Stimulated activated CD8-positive, alpha-beta memory T cell treated with anti-CD3 and anti-CD28 coated beads, Interleukin-7, amount 100 ng/mL, for 4 hours (primary cell): ENCODE results near the gene ATP1A3.
A peak's percentile ranks its signal among the peaks of the same experiment; 100 is the strongest.
"Not testable (repeated sequence)": the region's sequence is repeated elsewhere in the genome, so short reads cannot be mapped to it uniquely, and the experiment has no call there.

Source experiments
- DNase-seq, 2 donors: peaks; one replicate each; pipeline ENCODE4 v3.0.0-alpha.2; 2020; ENCODE audit warnings: low read depth in 2 of 2

ATP1A3 gene

GRCh38 chr19:41993612-41994483, at the start of gene ATP1A3:
Gene ATP1A3 (minus strand): TSS chr19:41994230. CDS start chr19:41994076, 154 bp downstream.
- DNase-seq: peak; percentile 29 to 71

DNA sequence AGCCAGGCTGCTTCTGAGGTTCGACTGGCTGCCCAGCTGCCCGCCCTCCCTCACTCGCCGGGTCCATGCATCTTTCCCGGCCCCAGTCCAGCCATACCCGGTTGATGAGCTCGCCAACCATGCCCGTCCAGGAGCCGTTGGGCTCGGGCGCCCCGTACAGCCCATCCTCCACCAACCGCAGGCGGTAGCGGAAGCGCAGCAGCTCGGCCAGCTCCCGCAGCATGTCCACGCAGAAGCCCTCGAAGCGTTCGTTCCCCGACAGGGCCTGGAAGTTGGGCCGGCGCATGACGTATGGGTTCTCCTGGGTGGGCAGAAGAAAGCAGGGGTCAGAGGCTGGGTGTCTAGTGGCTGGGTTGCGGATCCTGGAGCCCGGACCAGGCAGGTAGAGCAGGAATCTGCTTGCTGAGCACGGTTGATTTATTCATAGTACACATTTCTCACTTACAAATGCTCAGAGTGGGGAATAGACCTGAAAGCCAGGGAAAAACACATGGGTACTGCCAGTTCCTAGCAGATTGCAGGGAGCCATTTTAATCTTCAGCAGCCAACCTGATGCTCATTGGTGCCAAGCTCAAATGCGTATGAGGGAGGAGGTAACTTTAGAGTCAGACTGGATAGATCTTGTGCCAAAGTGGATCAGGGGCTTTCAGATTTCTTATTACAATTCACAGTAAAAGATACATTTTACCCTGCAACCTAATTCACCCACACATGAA, 48.6 kb upstream of the ATP1A3 start:
- DNase-seq: no peak

DNA sequence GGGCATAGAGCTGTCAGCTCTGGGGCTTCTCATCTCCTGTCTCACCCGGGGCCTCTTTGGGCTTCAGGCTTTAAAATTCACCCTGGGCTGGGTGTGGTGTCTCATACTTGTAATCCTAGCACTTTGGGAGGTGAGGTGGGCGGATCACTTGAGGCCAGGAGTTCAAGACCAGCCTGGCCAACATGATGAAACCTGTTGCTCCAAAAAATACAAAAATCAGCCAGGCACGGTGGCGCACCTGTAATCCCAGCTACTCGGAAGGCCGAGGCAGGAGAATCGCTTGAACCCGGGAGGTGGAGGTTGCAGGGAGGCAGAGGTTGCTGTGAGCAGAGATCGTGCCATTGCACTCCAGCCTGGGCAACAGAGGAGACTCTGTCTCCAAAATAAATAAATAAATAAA, 46.5 kb upstream of the ATP1A3 start:
- DNase-seq: not testable (repeated sequence)

- no peak for DNase-seq
These were observed 46.0 kb upstream of the ATP1A3 start for GRCh38 chr19:42040031-42040430.

DNA sequence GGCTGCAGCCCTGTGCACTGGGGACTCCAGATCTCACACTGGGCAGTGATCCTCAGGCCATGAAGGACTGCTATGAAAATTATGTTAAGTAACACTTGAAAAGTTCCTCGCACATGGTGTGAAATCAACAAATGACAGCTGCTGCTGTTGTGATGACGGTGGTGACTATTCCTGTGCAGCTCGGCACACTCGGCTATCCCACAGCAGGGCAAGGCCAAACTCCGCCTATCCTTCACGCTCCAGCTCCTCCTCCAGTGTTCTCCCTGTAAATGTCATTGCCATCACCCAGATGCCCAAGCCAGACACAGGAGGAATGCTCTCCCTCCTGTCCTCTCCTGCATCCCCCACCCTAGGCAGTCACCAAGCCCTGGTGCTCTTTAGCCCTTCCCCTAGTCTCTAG, 44.6 kb upstream of the ATP1A3 start:
- DNase-seq: no peak

GRCh38 chr19:42037649-42038048, 43.6 kb upstream of the ATP1A3 start:
- DNase-seq: no peak

DNA sequence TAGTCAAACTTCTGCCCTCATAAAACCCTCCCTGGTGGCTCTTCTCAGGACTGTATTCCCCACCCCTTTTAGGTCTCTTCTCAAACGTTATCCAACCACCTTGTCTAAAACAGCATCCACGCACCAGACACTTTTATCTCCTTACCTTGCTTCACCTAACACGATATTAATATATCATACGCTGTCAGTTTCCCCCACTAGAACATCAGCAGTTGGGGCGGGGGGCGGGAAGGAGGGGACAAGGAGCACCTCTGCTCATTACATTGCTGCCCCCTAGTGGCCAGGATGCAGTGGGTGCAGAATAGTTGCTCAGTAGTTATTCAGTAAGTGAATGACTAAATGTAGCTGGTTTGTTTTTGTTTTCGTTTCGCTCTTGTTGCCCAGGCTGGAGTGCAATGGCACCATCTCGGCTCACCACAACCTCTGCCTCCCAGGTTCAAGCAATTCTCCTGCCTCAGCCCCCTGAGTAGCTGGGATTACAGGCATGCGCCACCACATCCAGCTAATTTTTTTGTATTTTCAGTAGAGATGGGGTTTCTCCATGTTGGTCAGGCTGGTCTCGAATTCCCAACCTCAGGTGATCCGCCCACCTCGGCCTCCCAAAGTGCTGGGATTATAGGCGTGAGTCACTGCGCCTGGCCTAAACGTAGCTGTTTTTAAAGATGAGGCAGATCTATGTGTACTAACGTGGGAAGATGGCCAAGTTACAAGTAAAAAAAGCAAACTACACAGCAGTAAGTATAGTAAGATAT, 40.8 kb upstream of the ATP1A3 start:
- DNase-seq: peak; percentile 41 to 43

GRCh38 chr19:42033413-42033812, 39.4 kb upstream of the ATP1A3 start:
- no peak for DNase-seq

DNA sequence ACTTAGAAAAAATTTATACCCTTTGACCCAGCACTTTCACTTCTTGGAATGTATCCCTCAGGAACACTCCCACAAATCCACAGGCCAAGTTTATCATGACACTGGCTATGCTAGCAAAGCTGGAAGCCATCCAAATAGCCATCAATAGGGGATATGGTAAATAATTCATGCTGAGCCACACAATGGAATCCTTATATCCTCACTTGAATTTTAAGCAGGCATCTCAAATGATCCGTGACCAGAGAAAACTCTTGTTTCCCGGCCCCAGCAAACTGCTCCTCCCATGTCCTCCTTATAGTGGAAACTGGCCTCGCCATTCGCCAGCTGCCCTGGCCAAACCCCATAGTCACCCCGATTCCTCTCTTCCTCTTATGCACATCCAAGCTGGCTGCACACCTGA, 38.4 kb upstream of the ATP1A3 start:
- DNase-seq: no peak

GRCh38 chr19:42030645-42031440, 36.8 kb upstream of the ATP1A3 start:
- DNase-seq: no peak

DNA sequence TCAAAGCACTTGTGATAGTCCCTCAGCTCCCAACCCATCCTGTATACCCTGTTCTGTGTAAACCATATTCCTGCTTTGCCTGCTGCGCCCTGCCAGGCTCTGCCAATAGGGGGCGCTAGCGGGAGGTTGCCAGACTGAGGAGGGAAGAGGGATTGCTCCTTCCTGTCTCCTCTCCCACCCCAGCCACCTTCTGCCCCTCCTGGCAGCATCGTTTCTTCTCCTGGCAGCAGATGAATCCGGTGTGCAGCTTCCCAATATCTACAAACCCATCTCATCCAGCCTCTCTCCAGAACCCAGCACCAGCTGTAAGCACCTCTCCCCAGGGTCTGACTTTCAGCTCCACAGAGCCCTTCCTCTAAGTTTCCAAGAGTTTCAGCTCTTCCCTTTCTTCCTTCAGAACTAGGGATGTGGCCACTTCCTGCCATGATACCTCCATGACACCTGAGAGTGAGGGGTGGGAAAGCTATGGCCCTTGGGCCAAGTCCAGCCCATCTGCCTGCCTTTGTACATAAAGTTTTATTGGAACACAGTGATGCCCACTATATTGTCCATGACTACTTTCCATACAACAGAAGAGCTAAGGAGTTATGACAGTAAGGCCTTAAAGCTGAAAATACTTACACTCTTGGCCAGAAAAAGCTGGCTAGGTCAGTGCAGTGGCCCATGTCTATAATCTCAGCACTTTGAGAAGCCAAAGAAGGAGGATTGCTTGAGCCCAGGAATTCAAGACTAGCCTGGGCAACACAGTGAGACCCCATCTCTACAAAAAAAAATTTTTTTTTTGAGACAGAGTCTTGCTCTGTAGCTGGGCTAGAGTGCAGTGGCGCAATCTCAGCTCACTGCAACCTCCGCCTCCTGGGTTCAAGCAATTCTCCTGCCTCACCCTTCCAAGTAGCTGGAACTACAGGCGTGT, 34.5 kb upstream of the ATP1A3 start:
- DNase-seq: no peak

GRCh38 chr19:42024622-42025111, 30.6 kb upstream of the ATP1A3 start:
- DNase-seq: no peak

DNA sequence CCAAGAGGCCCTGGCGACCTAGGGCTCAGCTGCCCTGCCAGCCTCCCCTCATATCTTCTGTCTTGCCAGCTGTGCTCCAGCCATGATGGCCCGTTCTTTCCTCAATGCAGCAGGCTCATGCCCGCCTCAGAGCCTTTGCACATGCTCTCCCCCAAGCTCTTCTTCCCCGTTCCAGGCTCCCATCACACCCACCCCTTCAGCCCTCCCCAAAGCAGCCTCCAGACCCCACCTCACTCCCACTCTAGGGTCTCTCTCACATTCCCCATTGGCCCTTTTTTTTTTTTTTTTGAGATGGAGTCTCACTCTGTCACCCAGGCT, 29.9 kb upstream of the ATP1A3 start:
- no peak for DNase-seq

GRCh38 chr19:42023121-42023942, 29.3 kb upstream of the ATP1A3 start:
- DNase-seq: no peak

DNA sequence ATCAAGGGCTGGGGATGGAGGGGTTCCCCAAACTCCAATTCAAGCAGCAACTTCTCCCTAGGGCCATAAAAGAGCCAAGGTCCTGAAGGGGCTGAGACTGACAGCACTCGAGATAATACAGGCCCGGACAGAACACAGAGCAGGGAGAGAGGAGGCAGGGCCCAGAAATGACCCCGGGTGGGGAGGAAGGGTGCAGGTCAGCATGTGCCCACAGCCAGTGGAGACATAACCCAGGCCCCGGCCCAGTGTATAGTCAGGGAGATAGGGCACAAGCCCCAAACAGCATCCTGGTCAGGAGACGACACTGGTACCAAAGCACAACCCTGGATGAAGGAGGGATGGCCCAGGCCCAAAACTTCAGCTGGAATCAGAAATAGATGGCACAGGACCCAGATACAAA, 28.6 kb upstream of the ATP1A3 start:
- DNase-seq: no peak

GRCh38 chr19:42021185-42021584, 27.2 kb upstream of the ATP1A3 start:
- no peak for DNase-seq

DNA sequence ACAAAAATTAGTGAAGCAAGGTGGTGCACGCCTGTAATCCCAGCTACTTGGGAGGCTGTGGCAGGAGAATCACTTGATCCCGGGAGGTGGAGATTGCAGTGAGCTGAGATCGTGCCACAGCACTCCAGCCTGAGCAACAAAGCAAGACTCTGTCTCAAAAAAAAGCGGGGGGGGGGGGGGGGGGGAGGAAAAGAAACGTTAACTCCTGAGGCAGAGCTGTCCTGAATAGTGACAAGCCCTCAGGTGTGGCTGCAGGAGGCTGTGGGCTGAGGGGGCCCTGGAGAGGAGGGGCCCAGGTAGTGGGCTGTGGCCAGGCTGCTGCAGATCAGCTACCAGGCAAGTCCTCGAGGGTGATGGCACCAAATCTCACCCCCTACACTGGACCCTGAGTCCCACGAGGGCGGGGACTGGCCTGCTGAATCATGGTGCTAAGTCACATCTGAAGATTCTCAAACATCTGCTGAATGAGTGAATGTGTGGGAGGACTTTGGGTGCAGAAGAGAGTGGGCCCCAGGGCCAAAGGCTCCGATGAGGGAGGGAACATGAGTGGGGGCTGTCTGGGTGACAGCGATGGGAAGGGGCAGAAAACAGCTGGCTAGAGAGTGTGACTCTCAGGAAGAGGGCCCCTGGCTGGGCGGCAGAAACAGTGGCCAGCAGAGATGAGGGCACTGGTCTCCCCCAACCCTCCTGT, 24.6 kb upstream of the ATP1A3 start:
- no peak for DNase-seq

GRCh38 chr19:42017040-42017439, 23.0 kb upstream of the ATP1A3 start:
- no peak for DNase-seq

DNA sequence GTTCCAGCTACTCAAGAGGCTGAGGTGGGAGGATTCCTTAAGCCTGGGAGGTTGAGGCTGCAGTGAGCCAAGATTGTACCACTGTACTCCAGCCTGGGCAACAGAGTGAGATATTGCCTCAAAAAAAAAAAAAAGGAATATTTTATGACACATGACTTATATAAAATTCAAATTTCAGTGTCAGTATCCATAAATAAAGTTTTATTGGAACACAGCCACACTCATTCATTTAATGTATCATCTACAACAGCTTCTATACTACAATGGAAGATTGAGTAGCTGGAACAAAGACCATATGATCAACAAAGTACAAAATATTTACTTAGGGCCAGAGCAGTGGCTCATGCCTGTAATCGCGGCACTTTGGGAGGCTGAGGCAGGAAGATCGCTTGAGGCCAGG, 18.7 kb upstream of the ATP1A3 start:
- not testable (repeated sequence) for DNase-seq
